Measurements from ENCODE around the gene ACP5.

ACP5 gene

GRCh38 chr19:11530432-11530831 is 47.0 kb downstream of the ACP5 start:
- in situ Hi-C loops (cut with HindIII; ENCODE audit: low pct_unique_long_range_greater_than_20kb, low sequenced_read_pairs): no loop called here
- TF ChIP-seq JUND (IDR thresholded peaks at IDR 0.05; ENCODE audit: low read depth): no peak
- DNase-seq (ENCODE audit: low read depth in 1 of 2, low spot score in 1 of 2): peak; percentile 80 to 97

GRCh38 chr19:11528551-11529341 is 48.7 kb downstream of the ACP5 start, which contains the start of gene ECSIT:
Gene ECSIT, minus strand, starts transcription at chr19:11529134. Its CDS starts 9,964 bp downstream, at chr19:11519170.
- in situ Hi-C loops (cut with HindIII; ENCODE audit: low pct_unique_long_range_greater_than_20kb, low sequenced_read_pairs): no loop called here
- no peak for TF ChIP-seq JUND (IDR thresholded peaks at IDR 0.05; ENCODE audit: low read depth)
- peak; percentile 87 to 98 for DNase-seq (ENCODE audit: low read depth in 1 of 2, low spot score in 1 of 2)

Measured in T47D (cell line).